ENCODE measurements around the gene SPNS2. TPM values are rescaled to one million over a fixed set of nuclear protein-coding genes. Genes with fewer than 3 reads are reported as not detected.

Gene SPNS2
- total and polyA plus RNA-seq, 2 donors (not counting 1 experiment from before 2014, with no cell fraction given): 0.17 TPM; not detected in 1

DNA sequence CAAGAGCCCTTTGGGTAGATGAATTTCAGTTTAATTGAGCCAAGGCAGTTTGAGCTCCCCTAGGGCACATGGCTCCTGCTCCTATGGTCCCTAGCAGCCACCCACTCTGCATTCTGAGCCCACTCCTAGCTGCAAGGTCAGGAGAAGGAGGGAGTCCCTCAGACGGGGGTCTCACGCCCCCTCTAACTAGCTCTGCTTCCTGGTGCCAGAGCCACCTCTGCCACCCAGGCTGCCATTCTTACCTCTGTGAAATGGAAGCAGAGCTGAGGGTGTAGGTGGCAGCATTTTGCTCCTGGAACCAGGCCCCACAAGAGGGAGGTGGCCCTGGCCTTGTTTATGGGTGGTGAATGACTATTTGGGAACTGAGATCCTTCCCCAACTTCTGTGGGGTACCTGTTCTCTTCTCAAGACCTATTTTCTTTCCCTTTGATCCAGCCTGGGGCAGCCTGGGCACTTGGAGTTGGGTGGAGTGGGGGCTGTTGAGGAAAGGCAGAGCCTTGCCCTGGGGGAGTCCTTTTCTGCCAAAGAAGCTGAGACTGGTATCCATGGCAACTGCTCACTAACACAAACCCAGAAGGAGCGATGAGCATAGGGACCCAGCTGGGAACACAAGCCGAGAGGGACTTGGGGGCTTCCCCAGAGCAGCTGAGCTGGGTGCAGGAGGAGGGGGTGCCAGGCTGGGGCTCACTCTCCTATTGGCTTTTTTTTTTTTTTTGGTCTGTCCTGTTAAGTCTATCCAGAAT lies 4.8 kb downstream of the SPNS2 start:
- DNase-seq (ENCODE audit: low read depth in 2 of 2): no peak
- Histone ChIP-seq H3K4me3 (replicated peaks in 1 of 4; ENCODE audit: control extremely low read depth in 1 of 4, insufficient read depth in 1 of 4, low read depth in 3 of 4, low read length in 4 of 4) (no peak overlapping the region), H3K27me3 (ENCODE audit: control insufficient read depth, insufficient read depth, low read length) (peaks cover 19% of the 10 kb centered on the region), H3K9ac (ENCODE audit: insufficient read depth, low read length) (no peak overlapping the region), H3K79me2 (ENCODE audit: control insufficient read depth, insufficient read depth, low read length) (no peaks in the 10 kb centered on the region), H2AFZ (ENCODE audit: low read length) (no peak overlapping the region), H3K4me2 (ENCODE audit: extremely low read depth, insufficient read depth, low read length) (no peak overlapping the region), H4K20me1 (ENCODE audit: control insufficient read depth, extremely low read depth, insufficient read depth, low read length) (no peaks in the 10 kb centered on the region), H3K36me3 (ENCODE audit: control insufficient read depth, insufficient read depth, low read length) (no peaks in the 10 kb centered on the region), H3K4me1 (ENCODE audit: control insufficient read depth, extremely low read depth, insufficient read depth, low read length) (no peaks in the 10 kb centered on the region), H3K27ac (ENCODE audit: insufficient read depth, low read length) (no peak overlapping the region), H3K9me3 (ENCODE audit: control insufficient read depth, insufficient read depth, low read depth, low read length) (no peaks in the 10 kb centered on the region)
- TF ChIP-seq EZH2 (IDR thresholded peaks at IDR 0.05; ENCODE audit: low read length, missing control alignments) (no peak), CTCF (conservative IDR thresholded peaks at IDR 0.05 in 1 of 2, IDR thresholded peaks at IDR 0.05 in 1 of 2; ENCODE audit: low read depth in 1 of 2, low read length in 2 of 2) (no peak)

GRCh38 chr17:4504188-4504587 lies 5.5 kb downstream of the SPNS2 start:
- Histone ChIP-seq H3K36me3 (ENCODE audit: control insufficient read depth, insufficient read depth, low read length) (no peaks in the 10 kb centered on the region), H3K4me3 (replicated peaks in 1 of 4; ENCODE audit: control extremely low read depth in 1 of 4, insufficient read depth in 1 of 4, low read depth in 3 of 4, low read length in 4 of 4) (no peak overlapping the region), H3K9me3 (ENCODE audit: control insufficient read depth, insufficient read depth, low read depth, low read length) (no peaks in the 10 kb centered on the region), H3K27ac (ENCODE audit: insufficient read depth, low read length) (no peak overlapping the region), H3K4me2 (ENCODE audit: extremely low read depth, insufficient read depth, low read length) (no peak overlapping the region), H2AFZ (ENCODE audit: low read length) (no peak overlapping the region), H3K4me1 (ENCODE audit: control insufficient read depth, extremely low read depth, insufficient read depth, low read length) (no peaks in the 10 kb centered on the region), H3K9ac (ENCODE audit: insufficient read depth, low read length) (no peak overlapping the region), H3K79me2 (ENCODE audit: control insufficient read depth, insufficient read depth, low read length) (no peaks in the 10 kb centered on the region), H4K20me1 (ENCODE audit: control insufficient read depth, extremely low read depth, insufficient read depth, low read length) (no peaks in the 10 kb centered on the region), H3K27me3 (ENCODE audit: control insufficient read depth, insufficient read depth, low read length) (peaks cover 19% of the 10 kb centered on the region)
- TF ChIP-seq CTCF (conservative IDR thresholded peaks at IDR 0.05 in 1 of 2, IDR thresholded peaks at IDR 0.05 in 1 of 2; ENCODE audit: low read depth in 1 of 2, low read length in 2 of 2): no peak
- TF ChIP-seq EZH2 (IDR thresholded peaks at IDR 0.05; ENCODE audit: low read length, missing control alignments): no peak
- no peak for DNase-seq (ENCODE audit: low read depth in 2 of 2)

DNA sequence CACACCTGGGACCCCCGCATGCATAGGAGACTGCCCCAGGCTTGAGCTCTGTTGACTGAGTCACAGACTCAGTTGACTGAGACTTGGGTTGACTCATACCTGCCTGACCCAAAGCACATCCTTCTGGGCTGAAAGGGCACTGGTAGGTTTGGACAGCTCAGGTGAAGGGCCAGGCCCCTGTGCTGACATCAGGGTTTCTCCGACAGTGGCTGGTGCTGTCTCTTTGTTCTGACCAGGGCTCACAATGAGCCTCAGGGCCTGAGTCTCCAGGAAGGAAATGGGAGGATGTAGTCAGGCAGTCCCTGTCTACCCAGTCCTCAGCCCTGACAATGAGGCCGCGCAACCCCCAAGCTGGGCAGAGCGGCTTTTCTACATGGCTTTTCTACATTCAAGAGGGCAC lies 6.5 kb downstream of the SPNS2 start:
- H3K9me3 ChIP-seq (ENCODE audit: control insufficient read depth, insufficient read depth, low read depth, low read length): no peaks in the 10 kb centered on the region
- H3K4me3 ChIP-seq (replicated peaks in 1 of 4; ENCODE audit: control extremely low read depth in 1 of 4, insufficient read depth in 1 of 4, low read depth in 3 of 4, low read length in 4 of 4): no peak overlapping the region
- no peaks in the 10 kb centered on the region for H3K4me1 ChIP-seq (ENCODE audit: control insufficient read depth, extremely low read depth, insufficient read depth, low read length)
- no peak overlapping the region for H2AFZ ChIP-seq (ENCODE audit: low read length)
- H3K4me2 ChIP-seq (ENCODE audit: extremely low read depth, insufficient read depth, low read length): no peak overlapping the region
- H3K27ac ChIP-seq (ENCODE audit: insufficient read depth, low read length): no peak overlapping the region
- no peak for DNase-seq (ENCODE audit: low read depth in 2 of 2)
- H3K36me3 ChIP-seq (ENCODE audit: control insufficient read depth, insufficient read depth, low read length): no peaks in the 10 kb centered on the region
- peaks cover 10% of the 10 kb centered on the region for H3K27me3 ChIP-seq (ENCODE audit: control insufficient read depth, insufficient read depth, low read length)
- H3K79me2 ChIP-seq (ENCODE audit: control insufficient read depth, insufficient read depth, low read length): no peaks in the 10 kb centered on the region
- TF ChIP-seq EZH2 (IDR thresholded peaks at IDR 0.05; ENCODE audit: low read length, missing control alignments) (no peak), CTCF (conservative IDR thresholded peaks at IDR 0.05 in 1 of 2, IDR thresholded peaks at IDR 0.05 in 1 of 2; ENCODE audit: low read depth in 1 of 2, low read length in 2 of 2) (no peak)
- no peaks in the 10 kb centered on the region for H4K20me1 ChIP-seq (ENCODE audit: control insufficient read depth, extremely low read depth, insufficient read depth, low read length)
- H3K9ac ChIP-seq (ENCODE audit: insufficient read depth, low read length): no peak overlapping the region
